GM23248 (cell line): ENCODE data around the gene ABCC4.

Experiments
- EZH2 ChIP-seq: fragments of 200-600 bp; sonication (generic); IDR thresholded peaks from 2 replicates; pipeline ENCODE4 v1.6.1; 2018; ENCODE audit warnings: antibody characterized with exemption, mild to moderate bottlenecking; ENCODE audit not compliant: insufficient read depth, poor library complexity, severe bottlenecking
- EZH2phosphoT487 ChIP-seq: fragments of 200-600 bp; sonication (generic); IDR thresholded peaks from 2 replicates; pipeline ENCODE4 v1.6.1; 2018; ENCODE audit warnings: antibody characterized with exemption, moderate library complexity, mild to moderate bottlenecking, low read depth; ENCODE audit not compliant: insufficient read depth

DNA sequence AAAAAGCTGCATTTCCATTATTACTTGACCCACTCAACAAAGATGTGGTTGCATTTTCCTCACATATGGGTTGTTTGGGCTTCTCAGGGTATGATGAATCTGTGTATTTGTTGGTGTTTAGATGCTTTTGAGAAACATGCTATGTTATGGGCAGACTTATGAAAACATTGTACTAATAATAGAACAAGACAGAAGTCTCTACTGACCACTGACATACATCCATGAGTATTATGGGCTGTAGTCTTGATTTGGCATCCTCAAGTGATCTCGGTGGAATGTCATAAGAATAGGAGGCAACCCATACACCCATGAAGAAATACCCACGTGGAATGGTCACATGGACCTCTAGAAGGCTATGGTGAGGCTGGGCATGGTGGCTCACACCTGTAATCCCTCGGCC, 36.3 kb upstream of the ABCC4 start:
- TF ChIP-seq EZH2 (no peak), EZH2phosphoT487 (no peak)
